Astrocyte (in vitro differentiated cells and primary cell): Measurements from ENCODE around the gene ABL2. TPM values are rescaled to one million over a fixed set of nuclear protein-coding genes. Genes with fewer than 3 reads are reported as not detected.
A peak's percentile ranks its signal among the peaks of the same experiment; 100 is the strongest.

Experiments used
- DNase-seq: peaks from one replicate; pipeline ENCODE4 v3.0.0-alpha.2; 2010; ENCODE audit warnings: low read depth
- FAIRE-seq: peaks from 2 replicates; lab custom pipeline; 2011; peaks lifted over from hg19 to GRCh38; lab: Jason Lieb, UNC
- H2AFZ ChIP-seq: 2 replicates; pipeline ENCODE4 v1.6.0; 2012; ENCODE audit warnings: low read depth, low read length, inconsistent platforms
- H3K27ac ChIP-seq: 2 replicates; pipeline ENCODE4 v1.5.1; 2011; ENCODE audit warnings: low read depth, low read length, inconsistent platforms
- H3K27me3 ChIP-seq: 2 replicates; pipeline ENCODE4 v1.6.0; 2011; ENCODE audit warnings: low read length, inconsistent platforms; ENCODE audit not compliant: insufficient read depth
- H3K36me3 ChIP-seq: 2 replicates; pipeline ENCODE4 v1.5.1; 2011; ENCODE audit warnings: low read length, inconsistent platforms; ENCODE audit not compliant: insufficient read depth
- H3K4me1 ChIP-seq: 2 replicates; pipeline ENCODE4 v1.5.1; 2011; ENCODE audit warnings: low read length, inconsistent platforms; ENCODE audit not compliant: insufficient read depth
- H3K4me2 ChIP-seq: 2 replicates; pipeline ENCODE4 v1.6.0; 2012; ENCODE audit warnings: low read length, inconsistent platforms
- H3K4me3 ChIP-seq: 2 replicates; pipeline ENCODE4 v1.5.1; 2011; ENCODE audit warnings: low read depth, mild to moderate bottlenecking, low read length, inconsistent platforms; ENCODE audit not compliant: insufficient read depth
- H3K79me2 ChIP-seq: 2 replicates; pipeline ENCODE4 v1.6.0; 2012; ENCODE audit warnings: mild to moderate bottlenecking, low read length, inconsistent platforms; ENCODE audit not compliant: insufficient read depth
- H3K9ac ChIP-seq: 2 replicates; pipeline ENCODE4 v1.6.0; 2012; ENCODE audit warnings: mild to moderate bottlenecking, low read length, inconsistent platforms
- H3K9me3 ChIP-seq: 2 replicates; pipeline ENCODE4 v1.5.1; 2012; ENCODE audit warnings: low read depth, mild to moderate bottlenecking, low read length, inconsistent platforms; ENCODE audit not compliant: insufficient read depth
- H4K20me1 ChIP-seq: 2 replicates; pipeline ENCODE4 v1.6.0; 2012; ENCODE audit warnings: low read length, inconsistent platforms; ENCODE audit not compliant: insufficient read depth
- H3K27ac Mint-ChIP-seq: one replicate; pipeline ENCODE4 v1.8.0; 2021; ENCODE audit warnings: mild to moderate bottlenecking, mixed read lengths; ENCODE audit not compliant: unreplicated experiment
- H3K27me3 Mint-ChIP-seq: one replicate; pipeline ENCODE4 v1.8.0; 2021; ENCODE audit warnings: low read depth, mixed read lengths; ENCODE audit not compliant: unreplicated experiment
- H3K36me3 Mint-ChIP-seq: one replicate; pipeline ENCODE4 v1.8.0; 2021; ENCODE audit warnings: low read depth, mixed read lengths; ENCODE audit not compliant: unreplicated experiment
- H3K4me1 Mint-ChIP-seq: one replicate; pipeline ENCODE4 v1.8.0; 2021; ENCODE audit warnings: low read depth, mixed read lengths; ENCODE audit not compliant: unreplicated experiment
- H3K4me3 Mint-ChIP-seq: one replicate; pipeline ENCODE4 v1.8.0; 2021; ENCODE audit warnings: mild to moderate bottlenecking, moderate library complexity, mixed read lengths; ENCODE audit not compliant: unreplicated experiment
- H3K9me3 Mint-ChIP-seq: one replicate; pipeline ENCODE4 v1.8.0; 2021; ENCODE audit warnings: mild to moderate bottlenecking, mixed read lengths; ENCODE audit not compliant: unreplicated experiment
- CTCF ChIP-seq: IDR thresholded peaks from 2 replicates; pipeline ENCODE4 v1.5.1; 2011; ENCODE audit warnings: low read depth, mild to moderate bottlenecking, inconsistent platforms, low read length, moderate library complexity; ENCODE audit not compliant: insufficient read depth
- EZH2 ChIP-seq: IDR thresholded peaks from 2 replicates; pipeline ENCODE4 v1.6.1; 2012; ENCODE audit warnings: mild to moderate bottlenecking, low read length, inconsistent platforms; ENCODE audit not compliant: insufficient read depth
- total RNA-seq: library from RNA; stranded (reverse); gene quantifications from 2 replicates; pipeline ENCODE4 v1.2.1, GENCODE V29; 2021

The ABL2 gene
- total RNA-seq, 1 donor from 2014 or later: 110 TPM

- peaks cover 13% of the 10 kb centered on the region for H3K36me3 Mint-ChIP-seq
- peak overlapping the region; percentile 88 for H3K27ac ChIP-seq
- H3K4me1 Mint-ChIP-seq: peaks cover 37% of the 10 kb centered on the region
- H3K4me2 ChIP-seq: peak overlapping the region; percentile 62
- H3K4me3 ChIP-seq: peak overlapping the region; percentile 22
- no peak overlapping the region for H2AFZ ChIP-seq
- H3K27ac Mint-ChIP-seq: no peak overlapping the region
- peaks cover 43% of the 10 kb centered on the region for H3K36me3 ChIP-seq
- peaks cover 50% of the 10 kb centered on the region for H3K4me1 ChIP-seq
- H3K79me2 ChIP-seq: peaks cover 86% of the 10 kb centered on the region
- DNase-seq: no peak
- peak overlapping the region; percentile 50 for H3K4me3 Mint-ChIP-seq
- no peak for TF ChIP-seq CTCF
- H4K20me1 ChIP-seq: peaks cover 44% of the 10 kb centered on the region
- H3K9ac ChIP-seq: peak overlapping the region; percentile 20
- no peaks in the 10 kb centered on the region for H3K9me3 ChIP-seq
- H3K9me3 Mint-ChIP-seq: no peaks in the 10 kb centered on the region
- H3K27me3 Mint-ChIP-seq: no peaks in the 10 kb centered on the region
- no peaks in the 10 kb centered on the region for H3K27me3 ChIP-seq
- FAIRE-seq: no peak
Measured at GRCh38 chr1:179129702-179130473, 99.6 kb downstream of the ABL2 start.

- Histone ChIP-seq H3K27me3 (no peaks in the 10 kb centered on the region), H3K4me2 (peak overlapping the region; percentile 58), H3K36me3 (peaks cover 39% of the 10 kb centered on the region), H4K20me1 (peaks cover 37% of the 10 kb centered on the region), H3K27ac (peak overlapping the region; percentile 88), H3K79me2 (peaks cover 87% of the 10 kb centered on the region), H3K4me3 (no peak overlapping the region), H2AFZ (no peak overlapping the region), H3K4me1 (peaks cover 55% of the 10 kb centered on the region), H3K9me3 (no peaks in the 10 kb centered on the region), H3K9ac (peak overlapping the region; percentile 67)
- no peaks in the 10 kb centered on the region for H3K27me3 Mint-ChIP-seq
- TF ChIP-seq CTCF (no peak), EZH2 (no peak)
- DNase-seq: no peak
- no peak for FAIRE-seq
- H3K27ac Mint-ChIP-seq: peak overlapping the region; percentile 41
- H3K36me3 Mint-ChIP-seq: peaks cover 9% of the 10 kb centered on the region
- H3K4me1 Mint-ChIP-seq: peaks cover 40% of the 10 kb centered on the region
- no peak overlapping the region for H3K4me3 Mint-ChIP-seq
- no peaks in the 10 kb centered on the region for H3K9me3 Mint-ChIP-seq
Measured at GRCh38 chr1:179128520-179128919, 101.0 kb downstream of the ABL2 start.
